H1 (cell line): ENCODE results near the gene EYA2. TPM values are rescaled to one million over a fixed set of nuclear protein-coding genes. Genes with fewer than 3 reads are reported as not detected.

Experiments used
- CTCF ChIA-PET: fragments of 300-600 bp; sonication (Branson Sonifier 250); formaldehyde crosslinking; loops from one replicate; lab custom pipeline; 2021; ENCODE audit not compliant: partially characterized antibody; lab: Charles Lee
- POLR2A ChIA-PET: fragments of 300-600 bp; sonication (Branson Sonifier 250); formaldehyde crosslinking; loops from one replicate; lab custom pipeline; 2021; ENCODE audit warnings: inconsistent platforms; ENCODE audit not compliant: partially characterized antibody; lab: Charles Lee
- DNase-seq, 2 experiments: peaks; one replicate each; pipeline versions ENCODE4 v3.0.0 to v3.0.0-alpha.2; 2010 to 2022; ENCODE audit warnings: low spot score in 2 of 2, low read depth in 1 of 2, mixed read lengths in 1 of 2
- FAIRE-seq: peaks from 2 replicates; lab custom pipeline; 2011; peaks lifted over from hg19 to GRCh38; lab: Jason Lieb, UNC
- H2AFZ ChIP-seq: 2 replicates; pipeline ENCODE4 v1.8.1; 2012; ENCODE audit warnings: low read length, inconsistent platforms
- H2AK5ac ChIP-seq: 2 replicates; pipeline ENCODE4 v1.6.1; 2013; ENCODE audit warnings: low read depth, low read length
- H2BK120ac ChIP-seq: replicated peaks from 2 replicates; pipeline ENCODE3; 2013; ENCODE audit warnings: low read depth, low read length, inconsistent platforms
- H2BK12ac ChIP-seq: 2 replicates; pipeline ENCODE4 v1.6.1; 2013; ENCODE audit warnings: low read depth, low read length
- H2BK15ac ChIP-seq: 2 replicates; pipeline ENCODE4 v1.6.1; 2013; ENCODE audit warnings: low read length
- H2BK20ac ChIP-seq: 2 replicates; pipeline ENCODE4 v1.6.1; 2013; ENCODE audit warnings: low read length
- H2BK5ac ChIP-seq: 2 replicates; pipeline ENCODE4 v1.6.1; 2013; ENCODE audit warnings: low read depth, low read length
- H3K14ac ChIP-seq: 2 replicates; pipeline ENCODE4 v1.6.1; 2013; ENCODE audit warnings: inconsistent platforms; ENCODE audit not compliant: insufficient read length
- H3K18ac ChIP-seq: 2 replicates; pipeline ENCODE4 v1.6.1; 2013; ENCODE audit warnings: low read length; ENCODE audit errors: extremely low read depth
- H3K23ac ChIP-seq: 2 replicates; pipeline ENCODE4 v1.6.1; 2013; ENCODE audit warnings: inconsistent platforms; ENCODE audit not compliant: insufficient read length
- H3K23me2 ChIP-seq: 2 replicates; pipeline ENCODE4 v1.6.1; 2013; ENCODE audit warnings: low read depth, low read length
- H3K27ac ChIP-seq: 2 replicates; pipeline ENCODE4 v1.6.1; 2011; ENCODE audit warnings: low read depth, low read length, inconsistent platforms
- H3K27me3 ChIP-seq, 4 experiments: replicated peaks in 1 of 4; 1 replicate in 1 of 4; 2 replicates in 3 of 4; pipeline versions ENCODE4 v1.6.1 to v1.8.1; 2011 to 2013; ENCODE audit warnings: low read length in 3 of 4, mild to moderate bottlenecking in 3 of 4, inconsistent platforms in 2 of 4, mixed read lengths in 2 of 4, moderate library complexity in 1 of 4; ENCODE audit not compliant: control insufficient read depth in 3 of 4, insufficient read depth in 3 of 4; ENCODE audit errors: extremely low read depth in 1 of 4
- H3K36me3 ChIP-seq, 4 experiments: 2 replicates each; pipeline versions ENCODE4 v1.6.1 to v1.8.1; 2011 to 2013; ENCODE audit warnings: mild to moderate bottlenecking in 4 of 4, low read length in 3 of 4, moderate library complexity in 2 of 4, control low read depth in 1 of 4, inconsistent platforms in 1 of 4; ENCODE audit not compliant: insufficient read depth in 4 of 4, control insufficient read depth in 2 of 4
- H3K4ac ChIP-seq: replicated peaks from 2 replicates; pipeline ENCODE3; 2013; ENCODE audit warnings: low read length, low read depth, mixed read lengths, inconsistent platforms; ENCODE audit not compliant: insufficient read length
- H3K4me1 ChIP-seq, 4 experiments: replicated peaks in 1 of 4; 1 replicate in 1 of 4; 2 replicates in 3 of 4; pipeline versions ENCODE4 v1.6.1 to v1.8.1; 2011 to 2013; ENCODE audit warnings: low read length in 3 of 4, inconsistent platforms in 2 of 4, mixed read lengths in 1 of 4; ENCODE audit not compliant: insufficient read depth in 4 of 4, control insufficient read depth in 3 of 4
- H3K4me2 ChIP-seq, 2 experiments: 2 replicates each; pipeline versions ENCODE4 v1.6.1 to v1.8.1; 2011 to 2013; ENCODE audit warnings: low read depth in 2 of 2, low read length in 2 of 2, control low read depth in 1 of 2, inconsistent platforms in 1 of 2, mild to moderate bottlenecking in 1 of 2; ENCODE audit not compliant: insufficient read depth in 1 of 2
- H3K4me3 ChIP-seq, 4 experiments: fragments of 200-600, 300-600 bp in 1 of 4; sonication (generic), shearing (Covaris generic), sonication (Bioruptor Twin) in 1 of 4; 2 replicates each; pipeline versions ENCODE4 v1.5.1 to v1.8.1; 2011 to 2016; ENCODE audit warnings: low read length in 4 of 4, low read depth in 3 of 4, control low read depth in 2 of 4, inconsistent platforms in 2 of 4, mild to moderate bottlenecking in 2 of 4, mixed read lengths in 1 of 4, moderate library complexity in 1 of 4; ENCODE audit not compliant: insufficient read depth in 2 of 4; ENCODE audit errors: extremely low read depth in 1 of 4
- H3K56ac ChIP-seq: replicated peaks from 2 replicates; pipeline ENCODE3; 2013; ENCODE audit warnings: low read depth, mild to moderate bottlenecking, mixed read lengths, low read length, inconsistent platforms; ENCODE audit not compliant: insufficient read length
- H3K79me1 ChIP-seq: 2 replicates; pipeline ENCODE4 v1.6.1; 2013; ENCODE audit warnings: low read depth, low read length, control low read depth
- H3K79me2 ChIP-seq, 2 experiments: 2 replicates each; pipeline versions ENCODE4 v1.6.1 to v1.8.1; 2012 to 2013; ENCODE audit warnings: low read length in 2 of 2, mild to moderate bottlenecking in 2 of 2, inconsistent platforms in 1 of 2; ENCODE audit not compliant: insufficient read depth in 2 of 2, control insufficient read depth in 1 of 2
- H3K9ac ChIP-seq, 4 experiments: replicated peaks in 1 of 4; 1 replicate in 1 of 4; 2 replicates in 3 of 4; pipeline versions ENCODE4 v1.6.1 to v1.8.1; 2011 to 2013; ENCODE audit warnings: low read depth in 3 of 4, low read length in 3 of 4, control low read depth in 2 of 4, mild to moderate bottlenecking in 2 of 4, moderate library complexity in 2 of 4, inconsistent platforms in 1 of 4; ENCODE audit errors: extremely low read depth in 1 of 4
- H3K9me3 ChIP-seq, 2 experiments: 2 replicates each; pipeline versions ENCODE4 v1.6.1 to v1.8.1; 2012 to 2013; ENCODE audit warnings: mild to moderate bottlenecking in 2 of 2, moderate library complexity in 2 of 2, control low read depth in 1 of 2, inconsistent platforms in 1 of 2, low read depth in 1 of 2, low read length in 1 of 2, mixed read lengths in 1 of 2; ENCODE audit not compliant: insufficient read depth in 2 of 2
- H4K20me1 ChIP-seq, 2 experiments: replicated peaks in 1 of 2; 2 replicates each; pipeline versions ENCODE3 to v1.8.1; 2011 to 2013; ENCODE audit warnings: inconsistent platforms in 2 of 2, low read length in 2 of 2, mild to moderate bottlenecking in 1 of 2; ENCODE audit not compliant: insufficient read depth in 2 of 2, control insufficient read depth in 1 of 2
- H4K5ac ChIP-seq: 2 replicates; pipeline ENCODE4 v1.6.1; 2013; ENCODE audit warnings: low read length, low read depth, mixed read lengths, inconsistent platforms; ENCODE audit not compliant: insufficient read length
- H4K8ac ChIP-seq: 2 replicates; pipeline ENCODE4 v1.8.0; 2013; ENCODE audit warnings: mild to moderate bottlenecking, moderate library complexity, low read length, inconsistent platforms; ENCODE audit not compliant: insufficient read depth; ENCODE audit errors: extremely low read depth
- H4K91ac ChIP-seq: replicated peaks from 2 replicates; pipeline ENCODE3; 2013; ENCODE audit warnings: low read length, mixed read lengths, inconsistent platforms; ENCODE audit not compliant: insufficient read length
- SIX5 ChIP-seq: IDR thresholded peaks from 2 replicates; pipeline ENCODE4 v1.6.1; 2011; ENCODE audit warnings: mild to moderate bottlenecking, low read depth, low read length
- WGBS, 2 experiments: shearing (Covaris generic) in 1 of 2; methylation state at CpG; one replicate each; pipeline versions ENCODE4 v1.1.6 to v1.1.7; 2013 to 2015; ENCODE audit warnings: low lambda C conversion rate in 2 of 2, mixed read lengths in 2 of 2, inconsistent platforms in 1 of 2, low coverage in 1 of 2, missing lambda C conversion rate in 1 of 2; ENCODE audit not compliant: insufficient replicate concordance in 2 of 2, insufficient coverage in 1 of 2, insufficient read length in 1 of 2; ENCODE audit errors: extremely low coverage in 1 of 2, missing lambda C conversion rate in 1 of 2; 5-methylcytosine and 5-hydroxymethylcytosine counted together
- polyA plus RNA-seq, 7 experiments: library from polyadenylated mRNA; depleted of rRNA in 3 of 7; stranded (reverse) in 5 of 7; unstranded in 2 of 7; fragments of >200 nt in 5 of 7; fragments of 200-250 nt in 2 of 7; gene quantifications; 1 replicate in 5 of 7; 2 replicates in 1 of 7; 4 replicates in 1 of 7; pipeline versions ENCODE4 v1.2.1 to v1.2.3, GENCODE V29; 2011 to 2013; ENCODE audit warnings: missing spikeins in 2 of 7, mixed read lengths in 2 of 7
- total RNA-seq: library from RNA; stranded (reverse); fragmentation: NEBNext Ultra II Directional; extraction: Animal tissue kit (Norgen Biotek cat#: 25700); gene quantifications from 2 replicates; pipeline ENCODE4 v1.2.1, GENCODE V29; 2021

The EYA2 gene
- total and polyA plus RNA-seq, 2 of the 8 experiments (the other 6 are each of a cell fraction or from before 2014, with no cell fraction given), result 1.6 to 1.7 TPM

- H3K79me1 ChIP-seq, result no peaks in the 10 kb centered on the region
- no peak overlapping the region for H4K5ac ChIP-seq
- no peaks in the 10 kb centered on the region for H3K36me3 ChIP-seq
- H4K8ac ChIP-seq, result no peak overlapping the region
- no peak overlapping the region for H3K9ac ChIP-seq
- H2BK5ac ChIP-seq, result no peak overlapping the region
- peaks cover 0 to 7% (median 3%) of the 10 kb centered on the region in 4 experiments; a peak in 4 of 7 replicates for H3K4me1 ChIP-seq
- H3K18ac ChIP-seq, result no peak overlapping the region
- H3K79me2 ChIP-seq, result no peaks in the 10 kb centered on the region
- no peak overlapping the region for H2AFZ ChIP-seq
- no peaks in the 10 kb centered on the region for H3K9me3 ChIP-seq
- no peak overlapping the region for H2BK20ac ChIP-seq
- H3K4me3 ChIP-seq, result no peak overlapping the region
- H4K91ac ChIP-seq, result no peak overlapping the region
- no peak for TF ChIP-seq SIX5
- TF ChIP-seq, all 59 proteins: peak for 0
- FAIRE-seq, result no peak
- Histone ChIP-seq H3K27me3 (no peaks in the 10 kb centered on the region), H3K14ac (no peak overlapping the region), H2BK120ac (no peak overlapping the region), H2BK12ac (no peak overlapping the region), H3K4ac (no peak overlapping the region), H3K23me2 (no peaks in the 10 kb centered on the region), H2AK5ac (no peak overlapping the region), H3K27ac (no peak overlapping the region), H2BK15ac (no peak overlapping the region), H3K23ac (no peak overlapping the region), H4K20me1 (no peaks in the 10 kb centered on the region), H3K56ac (no peak overlapping the region), H3K4me2 (no peak overlapping the region)
- 95% methylated on average over 10 of the region's 10 CpGs; no CpG with 5 or more reads in 1 of the 2 experiments for WGBS, 2 experiments
- no peak for DNase-seq
- ChIA-PET POLR2A (no interaction called here), CTCF (interaction anchor here (0.9 kb wide), 1 partner anchor 264 kb away, joined by 3 read pairs; no protein-coding TSS in a partner anchor)
Observed at GRCh38 chr20:47120346-47120936, 225.8 kb downstream of the EYA2 start.
